8988T (cell line): ENCODE measurements around the gene BAZ2B.
"Not testable (repeated sequence)": the region's sequence is repeated elsewhere in the genome, so short reads cannot be mapped to it uniquely, and the experiment has no call there.

Experiments used
- DNase-seq: peaks from one replicate; pipeline ENCODE4 v3.0.0; 2011

Gene BAZ2B

GRCh38 chr2:159616286-159616701, at the start of gene BAZ2B:
Gene BAZ2B, minus strand, starts transcription at chr2:159616548. Its CDS starts 137,829 bp downstream, at chr2:159478719.
- no peak for DNase-seq

GRCh38 chr2:159661286-159661685, 44.9 kb upstream of the BAZ2B start:
- DNase-seq, result no peak

- no peak for DNase-seq
Observed at GRCh38 chr2:159658881-159659873, 42.8 kb upstream of the BAZ2B start.

- DNase-seq, result no peak
Observed at GRCh38 chr2:159653962-159654361, 37.6 kb upstream of the BAZ2B start.

GRCh38 chr2:159651884-159652283, 35.5 kb upstream of the BAZ2B start:
- DNase-seq, result no peak

- no peak for DNase-seq
Observed at GRCh38 chr2:159650574-159650973, 34.2 kb upstream of the BAZ2B start.

- no peak for DNase-seq
Observed at GRCh38 chr2:159648643-159649042, 32.3 kb upstream of the BAZ2B start.

- no peak for DNase-seq
Observed at GRCh38 chr2:159647667-159648066, 31.3 kb upstream of the BAZ2B start.

GRCh38 chr2:159640176-159640575, 23.8 kb upstream of the BAZ2B start:
- no peak for DNase-seq

GRCh38 chr2:159639712-159640111, 23.4 kb upstream of the BAZ2B start:
- DNase-seq, result no peak

GRCh38 chr2:159639071-159639470, 22.7 kb upstream of the BAZ2B start:
- no peak for DNase-seq

GRCh38 chr2:159637988-159638501, 21.7 kb upstream of the BAZ2B start:
- no peak for DNase-seq

- DNase-seq, result no peak
Observed at GRCh38 chr2:159637240-159637639, 20.9 kb upstream of the BAZ2B start.

GRCh38 chr2:159635006-159635789, 18.9 kb upstream of the BAZ2B start:
- DNase-seq, result no peak

GRCh38 chr2:159633219-159633618, 16.9 kb upstream of the BAZ2B start:
- DNase-seq, result no peak

- not testable (repeated sequence) for DNase-seq
Observed at GRCh38 chr2:159625628-159626027, 9.3 kb upstream of the BAZ2B start.

GRCh38 chr2:159623436-159623835, 7.1 kb upstream of the BAZ2B start:
- no peak for DNase-seq

GRCh38 chr2:159622966-159623365, 6.6 kb upstream of the BAZ2B start:
- no peak for DNase-seq

GRCh38 chr2:159620796-159621195, 4.4 kb upstream of the BAZ2B start:
- DNase-seq, result no peak

GRCh38 chr2:159617646-159618045, 1.3 kb upstream of the BAZ2B start:
- no peak for DNase-seq

- no peak for DNase-seq
Observed at GRCh38 chr2:159617100-159617499, 752 bp upstream of the BAZ2B start.

GRCh38 chr2:159615367-159616285, 722 bp downstream of the BAZ2B start:
- DNase-seq, result peak; percentile 47
